Endothelial cell of umbilical vein (primary cell): ENCODE measurements around the gene TFDP1. TPM values are rescaled to one million over a fixed set of nuclear protein-coding genes. Genes with fewer than 3 reads are reported as not detected.

Source experiments
- BruUV-seq: library from RNA; stranded (reverse); fragments of 400-500 nt; replicated peaks from 2 replicates; lab custom pipeline; 2021; lab: Mats Ljungman, UMichigan
- CTCF ChIA-PET: fragments of 300-600, 350-600 bp; sonication (Branson Sonifier 250); formaldehyde crosslinking; loops from one replicate; lab custom pipeline; 2021; ENCODE audit warnings: antibody characterized with exemption, inconsistent platforms; lab: Charles Lee
- POLR2A ChIA-PET: fragments of 300-600, 350-600 bp; sonication (Branson Sonifier 250); formaldehyde crosslinking; loops from one replicate; lab custom pipeline; 2021; ENCODE audit warnings: antibody characterized with exemption, inconsistent platforms; lab: Charles Lee
- DNase-seq: peaks from one replicate; pipeline ENCODE4 v3.0.0-alpha.2; 2011; ENCODE audit warnings: low read depth, low spot score
- FAIRE-seq: peaks from 2 replicates; lab custom pipeline; 2011; peaks lifted over from hg19 to GRCh38; lab: Jason Lieb, UNC
- H2AFZ ChIP-seq: 2 replicates; pipeline ENCODE4 v1.6.0; 2012; ENCODE audit warnings: low read depth, low read length, control low read depth, inconsistent platforms
- H3K27ac ChIP-seq: 2 replicates; pipeline ENCODE4 v1.5.1; 2011; ENCODE audit warnings: low read depth, mild to moderate bottlenecking, control low read depth, low read length, moderate library complexity; ENCODE audit not compliant: insufficient read depth
- H3K27me3 ChIP-seq, 2 experiments: 2 replicates each; pipeline versions ENCODE4 v1.6.0 to v1.6.1; 2011; ENCODE audit warnings: low read length in 2 of 2, mixed read lengths in 1 of 2; ENCODE audit not compliant: control insufficient read depth in 2 of 2, insufficient read depth in 2 of 2
- H3K36me3 ChIP-seq, 2 experiments: 2 replicates in 1 of 2; 3 replicates in 1 of 2; pipeline ENCODE4 v1.5.1; 2011; ENCODE audit warnings: low read length in 2 of 2, mild to moderate bottlenecking in 1 of 2, moderate library complexity in 1 of 2; ENCODE audit not compliant: control insufficient read depth in 2 of 2, insufficient read depth in 2 of 2; ENCODE audit errors: extremely low read depth in 1 of 2
- H3K4me1 ChIP-seq: 3 replicates; pipeline ENCODE4 v1.5.1; 2011; ENCODE audit warnings: mild to moderate bottlenecking, low read length; ENCODE audit not compliant: control insufficient read depth, insufficient read depth; ENCODE audit errors: extremely low read depth
- H3K4me2 ChIP-seq: 2 replicates; pipeline ENCODE4 v1.6.1; 2011; ENCODE audit warnings: low read length, control low read depth, mixed read lengths; ENCODE audit not compliant: insufficient read depth
- H3K4me3 ChIP-seq, 3 experiments: fragments of 200-600 bp in 1 of 3; sonication (generic), shearing (Covaris generic) in 1 of 3; replicated peaks in 1 of 3; 2 replicates each; pipeline ENCODE4 v1.5.1; 2011 to 2016; ENCODE audit warnings: control low read depth in 3 of 3, low read length in 3 of 3, mild to moderate bottlenecking in 2 of 3, inconsistent platforms in 1 of 3, low read depth in 1 of 3, moderate library complexity in 1 of 3; ENCODE audit not compliant: insufficient read depth in 1 of 3
- H3K79me2 ChIP-seq: 2 replicates; pipeline ENCODE4 v1.6.0; 2012; ENCODE audit warnings: low read length, inconsistent platforms; ENCODE audit not compliant: control insufficient read depth, insufficient read depth
- H3K9ac ChIP-seq: replicated peaks from 2 replicates; pipeline ENCODE3; 2011; ENCODE audit warnings: low read length, control low read depth; ENCODE audit not compliant: insufficient read depth; ENCODE audit errors: extremely low read depth
- H3K9me1 ChIP-seq: replicated peaks from 3 replicates; pipeline ENCODE4 v1.6.0; 2011; ENCODE audit warnings: mild to moderate bottlenecking, low read length; ENCODE audit not compliant: control insufficient read depth, insufficient read depth; ENCODE audit errors: extremely low read depth
- H3K9me3 ChIP-seq: replicated peaks from 2 replicates; pipeline ENCODE4 v1.5.1; 2012; ENCODE audit warnings: low read length, inconsistent platforms; ENCODE audit not compliant: control insufficient read depth, insufficient read depth
- H4K20me1 ChIP-seq: replicated peaks from 2 replicates; pipeline ENCODE3; 2011; ENCODE audit warnings: mild to moderate bottlenecking, low read length; ENCODE audit not compliant: control insufficient read depth, insufficient read depth; ENCODE audit errors: extremely low read depth
- CTCF ChIP-seq, 2 donors: IDR thresholded peaks; 1 replicate in 1 of 2; 2 replicates in 1 of 2; pipeline ENCODE4 v1.5.1; 2011; ENCODE audit warnings: low read length in 2 of 2, mild to moderate bottlenecking in 2 of 2, moderate library complexity in 2 of 2, control low read depth in 1 of 2, inconsistent platforms in 1 of 2, low read depth in 1 of 2; ENCODE audit not compliant: insufficient read depth in 1 of 2; ENCODE audit errors: extremely low read depth in 1 of 2
- EZH2 ChIP-seq: IDR thresholded peaks from 2 replicates; pipeline ENCODE4 v1.6.1; 2012; ENCODE audit warnings: borderline replicate concordance, low read depth, mild to moderate bottlenecking, moderate library complexity, low read length, inconsistent platforms; ENCODE audit not compliant: severe bottlenecking
- FOS ChIP-seq: IDR thresholded peaks from 2 replicates; pipeline ENCODE4 v1.6.1; 2011; ENCODE audit warnings: mild to moderate bottlenecking, low read length, moderate library complexity, borderline replicate concordance; ENCODE audit not compliant: insufficient read depth
- GATA2 ChIP-seq: IDR thresholded peaks from 2 replicates; pipeline ENCODE4 v1.7.0; 2011; ENCODE audit warnings: low read depth, mild to moderate bottlenecking, moderate library complexity, mixed read lengths, low read length; ENCODE audit not compliant: insufficient read length, insufficient read depth
- JUN ChIP-seq: IDR thresholded peaks from 2 replicates; pipeline ENCODE4 v1.6.1; 2011; ENCODE audit warnings: borderline replicate concordance, low read depth; ENCODE audit not compliant: insufficient read length, insufficient read depth
- MAX ChIP-seq: IDR thresholded peaks from 2 replicates; pipeline ENCODE4 v1.6.1; 2011; ENCODE audit not compliant: insufficient read depth, insufficient read length
- MYC ChIP-seq: IDR thresholded peaks from one replicate; pipeline ENCODE4 v1.6.1; 2011; ENCODE audit warnings: mild to moderate bottlenecking, low read depth, low read length
- POLR2A ChIP-seq: IDR thresholded peaks from 2 replicates; pipeline ENCODE4 v1.6.1; 2012; ENCODE audit warnings: low read depth, mild to moderate bottlenecking, control low read depth, low read length
- POLR2AphosphoS5 ChIP-seq: IDR thresholded peaks from 2 replicates; pipeline ENCODE4 v1.6.1; 2012; ENCODE audit warnings: low read depth, mild to moderate bottlenecking, control low read depth, low read length, moderate library complexity; ENCODE audit not compliant: insufficient read depth
- dilution Hi-C: fragments of 300-500 bp; cut with MboI; formaldehyde crosslinking; loops from one replicate; pipeline ENCODE4 v1.15.0; 2019; ENCODE audit warnings: low sequenced_read_pairs; ENCODE audit not compliant: extremely low pct_ligation_motif_present
- intact Hi-C: fragments of 100-400 bp; cut with micrococcal nuclease; formaldehyde crosslinking; loops from one replicate; pipeline ENCODE4 v1.10.0; 2022
- polyA plus RNA-seq, 4 experiments: library from polyadenylated mRNA; depleted of rRNA in 3 of 4; stranded (reverse) in 3 of 4; unstranded in 1 of 4; fragments of >200 nt; gene quantifications; 2 replicates each; pipeline versions ENCODE4 v1.2.1 to v1.2.3, GENCODE V29; 2011 to 2012; ENCODE audit warnings: missing spikeins in 1 of 4
- total RNA-seq: library from RNA; stranded (reverse); gene quantifications from 2 replicates; pipeline ENCODE4 v1.2.3, GENCODE V29; 2021

TFDP1 gene
- total and polyA plus RNA-seq, 2 donors (not counting 3 experiments of a cell fraction or from before 2014, with no cell fraction given): 64.3 to 137 TPM

- Histone ChIP-seq H3K4me1 (peaks cover 30% of the 10 kb centered on the region), H3K9ac (no peak overlapping the region), H2AFZ (no peak overlapping the region), H3K4me2 (no peak overlapping the region), H4K20me1 (no peaks in the 10 kb centered on the region), H3K9me3 (no peaks in the 10 kb centered on the region), H3K27me3 (no peaks in the 10 kb centered on the region), H3K36me3 (peaks cover 0 to 13% of the 10 kb centered on the region in 2 experiments), H3K9me1 (no peaks in the 10 kb centered on the region), H3K4me3 (no peak overlapping the region), H3K27ac (no peak overlapping the region), H3K79me2 (peaks cover 53% of the 10 kb centered on the region)
- intact Hi-C loops: no loop called here
- FAIRE-seq: no peak
- ChIA-PET POLR2A (no interaction called here), CTCF (interaction anchor here (5.3 kb wide), 1 partner anchor 19 kb away, joined by 45 read pairs; no protein-coding TSS in a partner anchor)
- dilution Hi-C loops: no loop called here
- no peak for DNase-seq
- BruUV-seq: no TSS peak
- TF ChIP-seq POLR2A (no peak), POLR2AphosphoS5 (no peak), EZH2 (no peak), FOS (no peak), MYC (no peak), MAX (no peak), CTCF (IDR thresholded peaks at IDR 0.05; ENCODE audit: extremely low read depth in 1 of 2, insufficient read depth in 1 of 2, low read depth in 1 of 2, low read length in 2 of 2) (no peak), GATA2 (no peak), JUN (no peak)
Observed at GRCh38 chr13:113542751-113543424, 41.7 kb upstream of the TFDP1 start.
